OCI-LY1 (cell line): ENCODE data around the gene ITPKC.

Experiments
- CTCF ChIP-seq: fragments of 200-600 bp; sonication (generic), shearing (Covaris generic); IDR thresholded peaks from 2 replicates; pipeline ENCODE4 v1.5.1; 2017; ENCODE audit warnings: mild to moderate bottlenecking, antibody characterized with exemption, low read length, moderate library complexity, mixed read lengths
- EZH2 ChIP-seq: fragments of 200-600 bp; sonication (generic), shearing (Covaris generic); IDR thresholded peaks from 2 replicates; pipeline ENCODE4 v1.8.0; 2017; ENCODE audit warnings: borderline replicate concordance, mixed run types, mild to moderate bottlenecking, antibody characterized with exemption, low read length, moderate library complexity, mixed read lengths

- TF ChIP-seq CTCF (no peak), EZH2 (no peak)
Observed at GRCh38 chr19:40786060-40787037, 69.4 kb downstream of the ITPKC start.
